T1000 (cell line): ENCODE results near the gene ADGRA1.
"Not testable (repeated sequence)": the region's sequence is repeated elsewhere in the genome, so short reads cannot be mapped to it uniquely, and the experiment has no call there.

ENCODE experiments used
- DNase-seq: peaks from one replicate; lab custom pipeline; 2025; ENCODE audit warnings: mixed read lengths; lab: John Stamatoyannopoulos, UW

ADGRA1 gene

GRCh38 chr10:133129071-133129858 is 41.5 kb downstream of the ADGRA1 start:
- DNase-seq = no peak

DNA sequence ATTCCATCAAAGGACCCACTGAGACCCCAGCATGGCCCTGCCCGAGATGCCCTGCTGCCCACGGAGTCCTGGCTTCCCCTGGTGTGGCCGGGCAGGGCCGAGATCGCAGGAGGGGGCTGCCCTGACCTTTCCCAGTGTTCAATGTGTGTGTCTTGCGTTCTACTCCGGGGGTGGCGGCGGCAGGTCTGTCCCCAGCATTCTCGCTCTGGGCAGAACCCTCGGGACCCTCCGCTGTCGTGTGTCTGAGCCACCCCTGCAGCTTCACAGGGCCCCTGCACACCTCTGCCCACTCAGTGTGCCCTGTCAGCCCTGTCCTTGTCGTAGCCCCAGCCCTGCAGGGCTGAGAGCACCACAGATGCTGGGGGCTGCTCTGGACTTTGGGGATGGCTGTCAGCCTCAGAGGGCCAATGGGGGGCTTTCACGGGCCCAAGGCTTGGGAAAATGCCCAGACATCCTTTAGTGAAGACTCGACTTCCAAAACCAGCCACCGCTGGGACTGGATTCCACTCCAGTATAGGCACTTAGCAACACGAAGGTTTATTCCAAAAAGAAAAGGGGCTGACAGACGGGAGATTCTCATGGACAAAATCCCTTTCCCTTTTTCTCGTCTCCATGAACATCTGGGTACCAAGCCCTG is 42.3 kb downstream of the ADGRA1 start:
- no peak for DNase-seq

GRCh38 chr10:133130602-133131001 is 42.9 kb downstream of the ADGRA1 start:
- DNase-seq = no peak

- no peak for DNase-seq
These were observed 43.3 kb downstream of the ADGRA1 start for GRCh38 chr10:133131053-133131452.

GRCh38 chr10:133131734-133132472 is 44.2 kb downstream of the ADGRA1 start:
- DNase-seq = no peak

GRCh38 chr10:133132473-133133291 is 45.0 kb downstream of the ADGRA1 start:
- DNase-seq = no peak

DNA sequence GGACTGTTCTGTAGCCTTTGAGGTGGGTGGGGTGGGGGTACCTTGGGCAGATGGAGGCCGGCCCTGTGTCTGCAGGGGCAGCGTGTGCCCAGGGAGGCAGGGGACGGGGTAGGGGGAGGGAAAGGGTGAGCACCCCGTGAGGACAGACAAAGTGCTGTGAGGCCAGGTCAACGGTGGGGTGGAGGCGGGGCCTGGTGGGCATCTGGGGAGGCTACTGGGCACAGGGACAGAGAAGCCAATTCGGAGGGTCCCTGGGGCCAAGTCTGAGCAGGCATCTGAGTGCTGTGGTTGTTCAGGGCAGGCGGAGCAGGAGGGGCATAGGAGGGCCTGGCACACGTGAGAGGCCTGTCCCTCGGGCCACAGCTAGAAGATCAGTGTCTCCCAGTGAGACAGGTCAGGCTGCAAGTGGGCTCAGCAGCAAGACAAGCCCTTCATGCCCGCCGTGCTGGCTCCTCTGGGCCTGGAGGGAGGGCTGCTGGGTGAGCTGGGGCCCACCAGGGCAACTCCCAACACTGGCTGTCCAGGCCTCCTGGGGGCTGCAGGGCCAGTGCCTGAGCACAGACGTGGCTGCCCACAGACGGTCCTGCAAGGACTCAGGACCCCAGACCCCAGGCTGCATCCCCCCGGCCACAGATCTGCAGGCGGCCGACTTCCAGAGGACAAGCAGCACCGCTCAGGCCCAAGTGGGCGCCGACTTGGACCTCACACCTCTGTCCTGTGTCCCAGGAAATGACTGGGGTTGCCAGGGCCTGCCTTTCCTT is 45.9 kb downstream of the ADGRA1 start:
- DNase-seq = no peak

DNA sequence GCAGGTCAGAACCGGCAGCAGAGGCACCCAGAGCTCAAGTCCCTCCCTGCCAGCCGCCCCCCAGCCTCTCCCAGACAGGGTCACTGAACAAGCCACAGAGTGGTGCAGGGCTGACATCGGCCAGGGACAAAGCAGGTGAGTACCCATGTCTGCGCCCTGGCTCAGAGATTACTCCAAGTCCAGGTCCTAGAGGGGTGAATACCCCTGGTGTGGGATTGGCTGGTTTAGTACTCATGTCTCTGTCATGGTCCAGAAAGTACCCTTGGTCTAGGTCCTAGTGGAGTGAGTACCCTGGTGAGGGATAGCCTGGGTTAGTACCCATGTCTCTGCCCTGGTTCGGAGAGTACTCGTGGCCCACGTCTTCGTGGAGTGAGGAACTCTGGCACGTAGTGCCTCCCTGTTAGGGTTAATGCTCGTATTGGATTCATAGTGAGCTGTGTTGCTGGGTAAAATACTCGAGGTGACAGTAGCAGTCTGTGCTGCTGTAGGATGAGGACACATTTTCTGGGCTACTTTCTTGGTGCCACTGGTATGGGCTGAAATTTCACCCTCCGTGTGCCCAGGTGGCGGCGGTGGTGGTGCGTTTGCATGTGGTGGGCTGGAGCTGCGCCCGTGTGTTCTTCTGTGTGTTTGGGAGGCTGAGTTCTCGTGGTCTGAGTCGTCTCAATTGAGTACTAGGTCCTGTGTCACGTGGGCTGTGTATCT is 46.8 kb downstream of the ADGRA1 start:
- DNase-seq = no peak

GRCh38 chr10:133135116-133135465 is 47.4 kb downstream of the ADGRA1 start:
- DNase-seq = no peak

GRCh38 chr10:133137486-133138145 is 49.9 kb downstream of the ADGRA1 start:
- DNase-seq = not testable (repeated sequence)

GRCh38 chr10:133139551-133140065 is 51.9 kb downstream of the ADGRA1 start:
- DNase-seq = no peak

DNA sequence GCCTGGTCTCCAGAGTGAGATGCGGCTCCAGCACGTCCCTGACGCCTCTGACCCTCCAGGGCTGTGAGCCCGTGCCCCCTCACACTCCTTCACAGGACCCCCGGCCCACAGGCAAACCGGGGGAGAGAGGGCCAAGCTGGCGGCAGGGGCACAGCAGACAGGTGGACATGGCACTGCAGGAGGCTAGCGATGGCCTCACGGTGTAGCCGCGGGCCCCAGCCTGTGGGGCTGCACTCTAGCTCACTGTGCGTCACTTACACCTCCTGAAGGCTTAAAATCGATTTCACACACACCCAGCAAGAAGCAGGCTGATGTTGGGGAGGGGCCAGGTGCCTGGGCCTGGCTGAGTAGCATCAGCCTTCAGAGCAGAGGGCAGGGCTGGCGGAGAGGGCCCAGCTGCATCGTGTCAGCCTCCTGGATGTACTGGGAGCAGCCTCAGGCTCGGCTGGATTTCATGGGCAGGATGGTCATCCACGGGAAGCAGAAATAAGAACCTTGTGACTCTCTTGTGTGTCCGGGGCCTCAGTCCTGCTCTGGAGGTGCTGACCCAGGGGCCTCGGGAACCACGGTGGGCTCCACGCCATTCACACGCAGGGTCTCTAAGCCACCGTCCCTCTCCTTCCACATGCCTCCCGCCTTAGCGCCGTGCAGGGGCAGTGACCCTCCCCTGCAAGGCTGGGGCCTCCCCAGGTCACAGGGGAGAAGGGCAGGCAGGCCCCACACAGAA is 52.9 kb downstream of the ADGRA1 start:
- DNase-seq = no peak

- DNase-seq = no peak
These were observed 53.6 kb downstream of the ADGRA1 start for GRCh38 chr10:133141144-133141957.

- no peak for DNase-seq
These were observed 54.2 kb downstream of the ADGRA1 start for GRCh38 chr10:133141958-133142340.

DNA sequence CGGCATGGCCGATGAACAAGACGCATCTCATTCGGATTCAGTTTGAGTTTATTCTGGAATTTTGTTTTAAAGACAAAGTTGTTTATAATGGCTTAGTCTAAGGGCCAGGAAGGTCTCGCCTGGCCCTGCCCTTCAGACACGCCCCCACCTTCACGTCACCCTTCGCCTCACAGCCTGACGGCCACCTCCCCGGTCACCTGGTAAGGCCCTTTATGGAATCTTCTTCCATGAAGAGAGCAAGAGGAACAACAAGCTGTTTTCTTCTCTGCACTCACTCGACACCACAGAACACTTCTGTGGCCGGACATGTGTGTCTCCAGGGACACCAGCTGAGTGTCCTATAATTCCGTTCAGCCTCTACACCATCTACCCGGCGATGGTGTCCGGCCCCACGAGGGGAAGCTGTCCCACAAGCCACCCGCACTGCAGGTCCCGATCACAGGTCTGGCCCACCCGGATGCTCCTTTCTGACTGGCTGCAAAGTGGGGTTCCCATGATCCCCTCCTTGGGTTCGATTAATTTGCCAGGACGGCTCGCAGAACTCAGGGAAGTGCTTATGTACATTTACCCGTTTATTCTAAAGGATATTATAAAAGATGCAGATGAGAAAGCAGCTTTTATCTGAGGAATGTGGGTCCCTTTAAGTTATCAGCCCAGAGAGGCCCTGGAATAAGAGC is 54.9 kb downstream of the ADGRA1 start:
- no peak for DNase-seq

DNA sequence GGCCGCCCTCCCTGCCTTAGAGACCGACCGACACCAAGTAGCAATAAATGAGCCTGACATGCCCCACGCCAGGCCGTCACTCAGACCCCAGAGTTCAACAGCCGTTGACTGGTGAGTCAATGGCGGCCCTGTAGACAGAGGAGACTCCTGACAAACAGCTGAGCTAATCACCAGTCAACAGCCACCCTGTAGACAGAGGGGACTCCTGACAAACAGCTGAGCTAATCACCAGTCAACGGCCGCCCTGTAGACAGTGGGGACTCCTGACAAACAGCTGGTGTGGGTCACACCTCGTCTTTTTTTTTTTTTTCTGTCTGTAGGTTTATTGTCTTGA is 55.4 kb downstream of the ADGRA1 start:
- DNase-seq = no peak

DNA sequence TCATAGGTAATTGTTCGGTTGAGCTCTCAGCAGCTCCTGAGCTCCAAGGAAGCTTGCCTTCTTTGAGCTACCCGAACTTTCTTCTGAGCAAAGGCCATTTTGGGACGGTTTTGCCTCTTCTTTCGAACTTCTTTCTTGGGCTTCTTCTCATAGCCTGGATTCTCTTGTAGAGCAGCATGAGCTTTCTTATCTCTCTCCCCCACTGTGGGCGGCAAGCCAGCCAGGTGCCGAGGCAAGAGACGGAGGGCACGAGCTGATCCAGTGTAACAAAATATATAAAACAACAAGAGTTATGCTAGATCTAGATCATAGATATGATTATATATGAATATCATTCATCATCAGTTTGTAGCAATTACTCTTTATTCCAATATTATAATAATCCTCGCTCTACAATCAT is 55.8 kb downstream of the ADGRA1 start:
- no peak for DNase-seq

DNA sequence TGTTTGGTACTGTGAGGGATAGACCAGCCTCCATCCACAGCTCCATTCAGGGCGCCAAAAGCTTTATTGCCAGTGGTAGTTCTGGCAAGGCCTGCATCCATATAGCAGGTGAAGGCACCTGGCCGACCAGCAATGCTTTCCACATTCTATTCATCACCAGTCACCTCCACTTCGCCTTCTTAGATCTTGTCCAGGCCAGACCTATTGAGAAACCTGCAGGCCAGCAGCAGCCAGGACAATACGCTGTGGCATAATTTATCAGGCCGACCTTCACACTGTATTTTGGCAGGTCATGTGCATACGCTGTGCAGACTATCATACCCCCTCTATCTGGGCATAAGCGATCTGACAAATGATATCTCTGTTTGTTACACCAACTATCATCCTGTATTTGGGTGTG is 57.0 kb downstream of the ADGRA1 start:
- DNase-seq = no peak
